ENCODE measurements around the gene POLE4.

POLE4 gene

DNA sequence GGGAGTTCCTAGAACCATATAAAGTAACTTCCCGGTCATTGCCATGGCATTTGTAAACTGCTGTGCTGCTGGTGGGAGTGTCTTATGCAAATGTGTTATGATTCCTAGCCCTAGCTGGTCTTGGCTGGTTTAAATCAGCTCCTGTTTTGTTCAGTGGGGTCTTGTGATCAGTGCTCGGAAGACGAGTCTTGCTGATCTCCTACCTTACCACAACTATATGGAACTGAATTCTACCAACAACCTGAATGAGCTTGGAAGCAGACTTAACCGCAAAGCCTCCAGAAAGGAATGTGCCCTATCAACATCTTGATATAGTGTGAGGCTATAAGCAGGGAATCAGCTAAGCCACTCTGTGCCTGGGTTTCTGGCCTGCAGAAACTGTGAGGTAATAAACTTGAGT is 33.5 kb downstream of the POLE4 start:
- DNase-seq (ENCODE audit: low spot score) = no peak

DNA sequence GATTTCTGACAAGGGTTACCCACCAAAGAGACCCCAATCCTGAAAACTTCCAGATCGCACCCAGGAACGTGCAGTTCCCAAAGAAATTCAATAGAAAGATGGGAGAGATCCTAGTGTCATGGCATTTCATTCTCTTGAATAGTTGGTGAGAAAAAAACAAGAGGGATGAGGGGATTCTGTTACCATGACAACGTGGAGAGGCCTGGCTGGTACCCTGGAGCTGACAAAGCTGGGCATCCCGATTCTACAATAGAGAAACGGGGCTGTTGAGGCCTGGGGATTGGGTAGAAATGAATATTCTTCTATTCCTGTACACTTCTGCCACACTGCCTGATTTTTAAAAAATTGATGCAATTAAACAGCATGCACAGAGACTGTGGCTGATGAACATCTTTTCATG is 41.0 kb downstream of the POLE4 start:
- DNase-seq (ENCODE audit: low spot score) = no peak

DNA sequence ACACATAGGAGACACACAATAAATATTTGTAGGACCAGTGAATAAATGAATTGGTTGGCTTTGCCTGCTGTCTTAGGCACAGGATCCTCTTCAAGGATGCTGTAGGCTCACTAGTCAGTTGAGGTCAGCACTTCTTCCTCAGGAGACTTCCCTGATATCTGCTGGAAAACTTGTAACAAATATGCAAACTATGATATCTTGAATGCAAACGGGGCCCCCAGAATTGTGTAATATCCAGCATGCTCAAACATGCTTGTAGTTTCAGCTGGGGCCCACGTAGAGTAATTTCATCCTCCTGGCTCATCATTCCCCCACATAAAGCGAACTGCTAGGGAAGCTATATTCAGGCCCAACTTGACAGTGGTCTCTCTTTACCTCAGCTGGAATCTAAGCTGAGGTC is 43.6 kb downstream of the POLE4 start:
- no peak for DNase-seq (ENCODE audit: low spot score)

DNA sequence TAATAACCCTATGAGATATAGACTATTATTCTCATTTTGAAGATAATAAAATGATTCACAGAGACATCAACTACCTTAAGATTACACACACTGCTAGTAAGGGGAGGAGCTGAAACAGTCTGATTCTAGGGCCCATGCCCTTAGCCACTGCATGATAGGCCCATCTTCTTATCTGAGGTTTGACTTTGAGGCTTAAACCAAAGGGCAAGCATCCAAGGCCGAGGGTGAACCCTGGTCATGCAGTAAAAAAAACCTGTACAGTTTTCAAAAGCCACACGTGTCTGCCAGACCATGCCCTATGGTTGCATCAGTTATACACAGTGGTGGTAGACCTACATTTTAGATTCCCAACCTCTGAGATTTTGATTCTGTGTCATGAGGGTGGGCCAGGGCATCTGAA is 44.8 kb downstream of the POLE4 start:
- DNase-seq (ENCODE audit: low spot score) = no peak

DNA sequence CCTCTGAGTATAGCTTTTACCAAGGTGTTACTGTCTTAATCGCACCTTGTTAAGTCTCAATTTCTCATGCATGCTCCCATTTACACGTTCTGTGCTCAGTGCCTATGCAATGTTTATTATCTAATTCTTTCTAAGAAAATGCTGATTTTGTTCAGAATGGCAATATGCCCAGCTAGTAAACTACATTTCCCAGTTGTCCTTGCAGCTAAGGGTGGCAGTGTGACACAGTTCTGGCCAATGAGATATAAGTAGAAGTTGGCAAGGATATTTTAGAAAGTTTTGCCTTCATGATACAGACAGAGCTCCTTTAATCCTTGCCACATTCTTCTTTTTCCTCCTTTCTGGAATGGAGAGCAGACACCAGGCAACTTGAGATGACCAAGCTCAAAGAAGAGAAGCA is 45.3 kb downstream of the POLE4 start:
- no peak for DNase-seq (ENCODE audit: low spot score)

DNA sequence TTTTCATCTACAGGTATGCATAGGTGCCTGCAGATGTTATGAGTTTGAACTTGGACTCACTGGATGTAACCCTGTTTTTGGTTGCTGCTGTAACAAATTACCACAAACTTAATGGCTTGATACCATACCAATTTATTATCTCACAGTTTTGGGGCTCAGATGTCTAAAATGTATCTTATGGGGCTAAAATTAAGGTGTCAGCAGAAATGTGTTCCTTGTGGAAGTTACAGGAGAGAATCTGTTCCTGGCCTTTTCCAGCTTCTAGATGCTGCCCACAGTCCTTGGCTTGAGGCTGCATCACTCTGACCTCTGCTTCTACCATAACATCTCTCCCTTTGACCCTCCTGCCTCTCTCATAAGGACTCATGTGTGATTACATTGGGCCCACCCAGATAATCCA is 47.6 kb downstream of the POLE4 start:
- DNase-seq (ENCODE audit: low spot score) = no peak

DNA sequence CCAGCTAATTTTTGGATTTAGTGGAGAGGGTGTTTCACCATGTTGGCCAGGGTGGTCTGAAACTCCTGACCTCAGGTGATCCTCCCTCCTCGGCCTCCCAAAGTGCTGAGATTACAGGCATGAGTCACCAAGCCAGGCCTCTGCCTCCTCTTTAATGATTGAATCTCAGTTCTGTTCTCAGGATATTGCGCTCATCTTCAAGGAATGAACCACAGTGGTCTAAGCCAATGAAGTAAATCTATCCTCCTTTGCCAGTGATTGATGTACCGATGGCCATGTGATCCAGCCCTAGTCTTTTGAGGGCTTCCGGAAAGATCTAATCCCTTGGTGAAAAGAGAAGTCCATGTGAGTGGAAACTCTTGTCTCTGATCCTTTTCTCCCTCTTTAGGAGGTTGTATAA is 48.6 kb downstream of the POLE4 start:
- no peak for DNase-seq (ENCODE audit: low spot score)

DNA sequence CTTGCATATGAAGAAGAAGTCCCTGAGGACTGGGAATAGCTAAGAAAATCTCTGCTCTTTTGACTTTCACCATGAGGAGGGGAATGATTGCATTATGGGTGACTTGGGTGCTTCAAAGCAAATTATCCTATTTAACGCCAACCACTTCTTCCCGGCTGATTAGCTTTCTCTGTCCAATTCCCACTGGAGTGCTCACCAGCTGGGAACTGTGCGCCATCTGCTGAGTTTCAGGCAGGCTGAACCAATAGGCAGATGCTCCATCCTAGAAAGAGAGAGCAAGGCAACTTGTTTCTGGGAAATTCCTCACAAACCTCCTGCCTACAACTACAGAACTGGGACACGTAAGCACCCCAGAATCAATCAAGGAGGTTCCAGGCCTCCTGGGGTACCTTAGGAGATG is 49.4 kb downstream of the POLE4 start:
- no peak for DNase-seq (ENCODE audit: low spot score)

DNA sequence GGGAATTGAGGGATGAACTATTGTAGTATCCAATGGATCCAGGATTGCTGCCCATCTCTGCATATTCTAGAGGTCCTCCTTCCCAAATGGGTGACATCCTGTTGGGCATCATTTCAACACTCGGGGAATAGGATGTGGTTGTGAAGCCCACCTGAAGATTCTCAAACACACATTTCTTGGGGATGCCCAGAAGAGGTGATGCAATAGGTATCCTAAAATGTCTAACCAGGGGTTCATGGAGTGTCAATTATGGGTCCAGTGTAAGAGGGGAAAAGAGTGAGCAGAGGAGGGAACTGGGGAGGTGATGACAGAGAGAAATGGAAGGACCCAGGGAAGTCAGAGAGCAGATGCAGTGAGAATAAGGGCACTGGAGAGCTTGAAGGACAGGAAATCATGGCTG is 52.1 kb downstream of the POLE4 start:
- DNase-seq (ENCODE audit: low spot score) = no peak

DNA sequence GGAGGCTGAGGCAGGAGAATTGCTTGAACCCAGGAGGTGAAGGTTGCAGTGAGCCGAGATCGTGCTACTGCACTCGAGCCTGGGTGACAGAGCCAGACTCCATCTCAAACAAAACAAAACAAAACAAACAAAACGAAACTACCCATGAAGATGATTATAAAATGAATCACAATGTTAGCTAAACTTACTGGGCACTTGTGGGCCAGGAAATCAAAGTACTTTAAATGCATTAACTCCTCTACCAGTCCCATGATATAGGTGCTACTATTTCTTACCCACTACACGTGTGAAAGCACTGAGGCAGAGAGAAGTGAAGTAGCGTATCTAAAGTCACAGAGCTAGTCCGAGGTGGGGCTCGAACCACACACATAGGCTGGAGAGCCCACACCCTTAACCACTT is 53.6 kb downstream of the POLE4 start:
- DNase-seq (ENCODE audit: low spot score) = no peak

DNA sequence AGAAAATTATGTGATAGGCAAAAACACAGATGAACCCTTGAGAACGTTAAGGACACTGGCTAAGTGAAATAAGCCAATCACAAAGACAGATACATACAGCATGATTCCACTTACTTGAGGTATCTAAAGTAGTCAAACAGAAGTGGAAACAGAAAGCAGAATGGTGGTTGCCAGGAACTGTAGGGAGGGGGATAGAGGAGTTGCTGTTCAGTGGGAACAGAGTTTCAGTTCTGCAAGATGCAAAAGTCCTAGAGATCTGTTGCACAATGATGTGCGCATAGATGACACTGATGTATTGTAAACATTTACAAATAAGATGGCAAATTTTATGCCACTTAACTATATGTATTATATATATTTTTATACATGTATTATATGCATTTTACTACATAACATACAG is 59.7 kb downstream of the POLE4 start:
- DNase-seq (ENCODE audit: low spot score) = peak; percentile 30

Data from globus pallidus (tissue), 1 donor.